ENCODE measurements around the gene AFAP1L1.

Gene AFAP1L1

DNA sequence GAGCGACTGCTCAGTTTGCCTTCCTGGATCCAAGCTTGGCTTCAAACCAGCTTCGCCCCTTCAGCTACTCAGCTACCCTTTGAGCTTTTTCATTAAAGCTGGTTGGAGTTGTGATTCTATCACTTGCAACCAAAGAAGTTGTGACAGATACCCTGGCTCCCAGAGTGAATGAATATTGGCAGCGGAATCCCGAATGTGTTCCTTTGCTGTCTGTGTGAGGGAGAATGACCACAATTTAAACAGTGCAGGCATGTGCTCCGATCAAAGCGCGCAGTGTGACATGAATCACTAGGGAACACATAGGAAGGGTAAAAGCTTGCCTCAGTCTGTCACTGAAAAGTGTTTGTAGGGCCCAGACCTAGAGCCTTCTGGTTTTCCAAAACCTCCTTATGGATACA is 6.6 kb upstream of the AFAP1L1 start:
- Histone ChIP-seq H2BK12ac (ENCODE audit: low read length) (no peak overlapping the region), H4K8ac (ENCODE audit: low read depth, low read length) (no peak overlapping the region), H3K27me3 (ENCODE audit: control insufficient read depth in 3 of 3, insufficient read depth in 3 of 3, low read depth in 1 of 3, low read length in 3 of 3) (peaks cover 0 to 23% (median 5%) of the 10 kb centered on the region in 3 experiments), H3K23ac (ENCODE audit: low read depth, low read length, poor library complexity) (no peak overlapping the region), H3K4me2 (ENCODE audit: insufficient read depth, low read length, poor library complexity, severe bottlenecking) (no peak overlapping the region), H4K91ac (ENCODE audit: low read depth, low read length, poor library complexity) (no peak overlapping the region), H3K9ac (ENCODE audit: low read depth, low read length, poor library complexity) (no peak overlapping the region), H2AFZ (ENCODE audit: low read length) (no peak overlapping the region), H2BK15ac (ENCODE audit: low read length) (no peak overlapping the region), H3K36me3 (replicated peaks in 1 of 2; ENCODE audit: control insufficient read depth in 2 of 2, insufficient read depth in 2 of 2, low read length in 2 of 2) (no peaks in the 10 kb centered on the region), H3K79me1 (ENCODE audit: low read depth, low read length) (no peaks in the 10 kb centered on the region), H3K14ac (ENCODE audit: low read length) (no peak overlapping the region), H2BK120ac (ENCODE audit: low read depth, low read length) (no peak overlapping the region), H2AK5ac (ENCODE audit: low read depth, low read length) (no peak overlapping the region), H2BK5ac (ENCODE audit: low read length) (no peak overlapping the region), H3K27ac (replicated peaks; ENCODE audit: low read length) (no peak overlapping the region), H3K18ac (ENCODE audit: low read length) (no peak overlapping the region), H3K4me1 (ENCODE audit: control insufficient read depth in 2 of 2, insufficient read depth in 1 of 2, low read depth in 1 of 2, low read length in 2 of 2) (no peaks in the 10 kb centered on the region), H3K9me3 (replicated peaks in 1 of 2; ENCODE audit: control insufficient read depth in 2 of 2, insufficient read depth in 1 of 2, low read depth in 1 of 2, low read length in 2 of 2) (peaks cover 2 to 5% of the 10 kb centered on the region in 2 donors), H3K4ac (ENCODE audit: low read length) (no peak overlapping the region), H3K4me3 (ENCODE audit: low read length in 2 of 2) (no peak overlapping the region)
- DNase-seq (ENCODE audit: low spot score) = no peak
- WGBS, 2 donors (ENCODE audit: extremely low coverage in 2 of 2, insufficient read length in 2 of 2, insufficient replicate concordance in 1 of 2) = no CpG with 5 or more reads among the region's 7 CpGs

DNA sequence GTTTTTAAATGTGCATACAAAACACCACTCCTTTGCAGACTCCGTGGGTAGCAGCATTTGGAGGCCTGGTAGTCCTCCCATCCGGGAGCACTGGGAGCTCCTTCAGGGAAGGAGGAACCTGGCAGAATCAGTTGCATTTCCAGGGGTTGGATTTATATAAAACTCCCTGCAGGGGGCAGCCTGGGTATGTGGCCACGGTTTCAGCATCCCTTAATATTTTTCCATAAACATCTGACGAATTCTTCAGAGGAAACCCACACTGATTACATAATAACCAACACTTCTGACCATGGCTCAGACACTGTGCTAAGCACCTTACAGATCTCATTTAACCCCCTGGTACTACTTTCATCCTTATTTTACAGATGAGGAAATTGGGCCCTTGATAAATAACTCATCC is 6.1 kb upstream of the AFAP1L1 start:
- no peak overlapping the region for H3K4me3 ChIP-seq (ENCODE audit: low read length in 2 of 2)
- H3K36me3 ChIP-seq (replicated peaks in 1 of 2; ENCODE audit: control insufficient read depth in 2 of 2, insufficient read depth in 2 of 2, low read length in 2 of 2) = no peaks in the 10 kb centered on the region
- no peak overlapping the region for H3K4ac ChIP-seq (ENCODE audit: low read length)
- H3K4me2 ChIP-seq (ENCODE audit: insufficient read depth, low read length, poor library complexity, severe bottlenecking) = no peak overlapping the region
- WGBS, 2 donors (ENCODE audit: extremely low coverage in 2 of 2, insufficient read length in 2 of 2, insufficient replicate concordance in 1 of 2) = no CpG with 5 or more reads among the region's 4 CpGs
- H4K91ac ChIP-seq (ENCODE audit: low read depth, low read length, poor library complexity) = no peak overlapping the region
- no peak overlapping the region for H2BK15ac ChIP-seq (ENCODE audit: low read length)
- no peak overlapping the region for H4K8ac ChIP-seq (ENCODE audit: low read depth, low read length)
- H3K9ac ChIP-seq (ENCODE audit: low read depth, low read length, poor library complexity) = no peak overlapping the region
- H2AK5ac ChIP-seq (ENCODE audit: low read depth, low read length) = no peak overlapping the region
- H2BK120ac ChIP-seq (ENCODE audit: low read depth, low read length) = no peak overlapping the region
- H3K27ac ChIP-seq (replicated peaks; ENCODE audit: low read length) = no peak overlapping the region
- H2BK5ac ChIP-seq (ENCODE audit: low read length) = no peak overlapping the region
- H3K18ac ChIP-seq (ENCODE audit: low read length) = no peak overlapping the region
- no peak overlapping the region for H2BK12ac ChIP-seq (ENCODE audit: low read length)
- H3K27me3 ChIP-seq (ENCODE audit: control insufficient read depth in 3 of 3, insufficient read depth in 3 of 3, low read depth in 1 of 3, low read length in 3 of 3) = peaks cover 0 to 27% (median 6%) of the 10 kb centered on the region in 3 experiments
- no peak overlapping the region for H2AFZ ChIP-seq (ENCODE audit: low read length)
- no peak overlapping the region for H3K14ac ChIP-seq (ENCODE audit: low read length)
- no peaks in the 10 kb centered on the region for H3K4me1 ChIP-seq (ENCODE audit: control insufficient read depth in 2 of 2, insufficient read depth in 1 of 2, low read depth in 1 of 2, low read length in 2 of 2)
- no peaks in the 10 kb centered on the region for H3K79me1 ChIP-seq (ENCODE audit: low read depth, low read length)
- DNase-seq (ENCODE audit: low spot score) = no peak
- H3K23ac ChIP-seq (ENCODE audit: low read depth, low read length, poor library complexity) = no peak overlapping the region
- peaks cover 2 to 5% of the 10 kb centered on the region in 2 donors for H3K9me3 ChIP-seq (replicated peaks in 1 of 2; ENCODE audit: control insufficient read depth in 2 of 2, insufficient read depth in 1 of 2, low read depth in 1 of 2, low read length in 2 of 2)

DNA sequence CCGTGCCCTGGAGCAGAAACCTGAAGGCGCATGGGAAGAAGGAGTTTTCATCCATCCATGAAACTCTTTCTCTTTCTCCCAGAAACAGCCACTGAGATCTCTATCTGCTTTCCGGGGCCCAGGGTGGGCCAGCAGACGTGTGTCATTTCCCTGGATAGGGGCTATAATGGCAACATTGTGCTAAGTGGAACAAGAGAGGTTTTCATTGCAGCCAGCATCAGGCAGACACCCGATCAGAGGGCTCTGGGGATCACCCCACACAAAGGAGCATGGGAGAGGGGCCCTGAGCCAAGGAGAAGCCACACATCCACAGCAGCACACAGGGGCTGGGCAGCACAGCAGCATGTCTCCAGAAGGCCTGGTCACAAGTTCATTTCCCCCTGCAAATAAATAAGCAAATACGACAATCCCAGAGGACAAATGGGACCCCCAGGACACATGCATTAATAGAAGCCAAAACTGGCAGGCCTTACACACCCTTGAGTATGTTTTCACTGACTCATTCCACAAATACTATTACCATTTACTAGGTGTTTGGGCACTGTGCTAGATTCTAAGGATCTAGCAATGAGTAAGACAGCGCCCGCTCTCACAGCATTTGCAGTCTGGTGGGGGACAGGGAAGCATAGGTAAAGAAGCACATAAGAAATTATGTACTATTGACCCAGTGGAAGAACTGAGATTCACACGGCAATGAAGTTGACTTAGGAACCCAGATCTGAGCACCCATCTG is 4.3 kb upstream of the AFAP1L1 start:
- H2AK5ac ChIP-seq (ENCODE audit: low read depth, low read length) = no peak overlapping the region
- H3K9me3 ChIP-seq (replicated peaks in 1 of 2; ENCODE audit: control insufficient read depth in 2 of 2, insufficient read depth in 1 of 2, low read depth in 1 of 2, low read length in 2 of 2) = peaks cover 2 to 5% of the 10 kb centered on the region in 2 donors
- H3K4ac ChIP-seq (ENCODE audit: low read length) = no peak overlapping the region
- H2AFZ ChIP-seq (ENCODE audit: low read length) = no peak overlapping the region
- no peak overlapping the region for H3K4me2 ChIP-seq (ENCODE audit: insufficient read depth, low read length, poor library complexity, severe bottlenecking)
- peaks cover 6 to 40% (median 22%) of the 10 kb centered on the region in 3 experiments for H3K27me3 ChIP-seq (ENCODE audit: control insufficient read depth in 3 of 3, insufficient read depth in 3 of 3, low read depth in 1 of 3, low read length in 3 of 3)
- no peak overlapping the region for H2BK15ac ChIP-seq (ENCODE audit: low read length)
- no peak overlapping the region for H4K91ac ChIP-seq (ENCODE audit: low read depth, low read length, poor library complexity)
- peaks cover 2 to 3% of the 10 kb centered on the region in 2 donors for H3K4me1 ChIP-seq (ENCODE audit: control insufficient read depth in 2 of 2, insufficient read depth in 1 of 2, low read depth in 1 of 2, low read length in 2 of 2)
- no peak for DNase-seq (ENCODE audit: low spot score)
- WGBS, 2 donors (ENCODE audit: extremely low coverage in 2 of 2, insufficient read length in 2 of 2, insufficient replicate concordance in 1 of 2) = no CpG with 5 or more reads among the region's 9 CpGs
- no peak overlapping the region for H3K14ac ChIP-seq (ENCODE audit: low read length)
- no peak overlapping the region for H3K27ac ChIP-seq (replicated peaks; ENCODE audit: low read length)
- no peak overlapping the region for H3K4me3 ChIP-seq (ENCODE audit: low read length in 2 of 2)
- H3K18ac ChIP-seq (ENCODE audit: low read length) = no peak overlapping the region
- H3K79me1 ChIP-seq (ENCODE audit: low read depth, low read length) = no peaks in the 10 kb centered on the region
- no peak overlapping the region for H2BK12ac ChIP-seq (ENCODE audit: low read length)
- no peak overlapping the region for H3K9ac ChIP-seq (ENCODE audit: low read depth, low read length, poor library complexity)
- H2BK5ac ChIP-seq (ENCODE audit: low read length) = no peak overlapping the region
- H3K23ac ChIP-seq (ENCODE audit: low read depth, low read length, poor library complexity) = no peak overlapping the region
- no peaks in the 10 kb centered on the region for H3K36me3 ChIP-seq (replicated peaks in 1 of 2; ENCODE audit: control insufficient read depth in 2 of 2, insufficient read depth in 2 of 2, low read length in 2 of 2)
- H2BK120ac ChIP-seq (ENCODE audit: low read depth, low read length) = no peak overlapping the region
- H4K8ac ChIP-seq (ENCODE audit: low read depth, low read length) = no peak overlapping the region

DNA sequence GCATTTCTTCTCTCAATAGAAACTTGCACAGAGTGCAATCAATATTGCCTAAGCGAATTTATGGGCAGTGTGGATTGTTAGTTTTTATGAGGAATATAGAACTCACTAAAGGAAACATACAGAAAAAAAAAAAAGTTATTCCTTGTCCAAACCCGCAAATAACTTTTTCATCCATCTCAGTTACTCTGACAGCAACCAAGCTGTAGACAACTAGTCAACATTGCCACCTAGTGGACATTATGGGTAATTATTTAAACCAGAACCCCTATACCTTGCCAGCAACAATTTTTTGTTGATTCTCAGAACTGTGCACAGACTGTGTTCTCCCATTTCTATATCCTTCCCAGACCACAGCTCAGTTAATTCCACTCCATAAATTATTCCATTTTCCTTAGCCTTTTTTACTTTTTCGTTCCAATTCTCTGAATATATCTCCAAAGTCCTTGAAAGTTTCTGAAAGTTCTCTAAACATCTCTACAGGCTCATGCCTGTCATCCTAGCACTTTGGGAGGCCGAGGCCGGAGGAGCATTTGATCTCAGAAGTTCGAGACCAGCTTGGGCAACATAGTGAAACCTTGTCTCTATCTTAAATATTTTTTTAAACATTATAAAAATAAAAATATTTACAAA is 2.6 kb upstream of the AFAP1L1 start:
- H3K4me2 ChIP-seq (ENCODE audit: insufficient read depth, low read length, poor library complexity, severe bottlenecking) = no peak overlapping the region
- H3K9ac ChIP-seq (ENCODE audit: low read depth, low read length, poor library complexity) = no peak overlapping the region
- H3K18ac ChIP-seq (ENCODE audit: low read length) = no peak overlapping the region
- no peak overlapping the region for H3K4me3 ChIP-seq (ENCODE audit: low read length in 2 of 2)
- no peak overlapping the region for H3K23ac ChIP-seq (ENCODE audit: low read depth, low read length, poor library complexity)
- no peak overlapping the region for H4K91ac ChIP-seq (ENCODE audit: low read depth, low read length, poor library complexity)
- H2BK12ac ChIP-seq (ENCODE audit: low read length) = no peak overlapping the region
- H2AK5ac ChIP-seq (ENCODE audit: low read depth, low read length) = no peak overlapping the region
- no peak overlapping the region for H2AFZ ChIP-seq (ENCODE audit: low read length)
- no peak overlapping the region for H3K14ac ChIP-seq (ENCODE audit: low read length)
- no peaks in the 10 kb centered on the region for H3K36me3 ChIP-seq (replicated peaks in 1 of 2; ENCODE audit: control insufficient read depth in 2 of 2, insufficient read depth in 2 of 2, low read length in 2 of 2)
- H3K9me3 ChIP-seq (replicated peaks in 1 of 2; ENCODE audit: control insufficient read depth in 2 of 2, insufficient read depth in 1 of 2, low read depth in 1 of 2, low read length in 2 of 2) = peaks cover 2 to 5% of the 10 kb centered on the region in 2 donors
- H4K8ac ChIP-seq (ENCODE audit: low read depth, low read length) = no peak overlapping the region
- DNase-seq (ENCODE audit: low spot score) = peak; percentile 31
- H2BK15ac ChIP-seq (ENCODE audit: low read length) = no peak overlapping the region
- no peak overlapping the region for H2BK5ac ChIP-seq (ENCODE audit: low read length)
- peaks cover 3% of the 10 kb centered on the region in 2 donors for H3K4me1 ChIP-seq (ENCODE audit: control insufficient read depth in 2 of 2, insufficient read depth in 1 of 2, low read depth in 1 of 2, low read length in 2 of 2)
- H3K4ac ChIP-seq (ENCODE audit: low read length) = no peak overlapping the region
- no peak overlapping the region for H2BK120ac ChIP-seq (ENCODE audit: low read depth, low read length)
- H3K27me3 ChIP-seq (ENCODE audit: control insufficient read depth in 3 of 3, insufficient read depth in 3 of 3, low read depth in 1 of 3, low read length in 3 of 3) = peaks cover 7 to 50% (median 35%) of the 10 kb centered on the region in 3 experiments
- 100% methylated on average over 1 of the region's 6 CpGs; no CpG with 5 or more reads in 1 of the 2 donors for WGBS, 2 donors (ENCODE audit: extremely low coverage in 2 of 2, insufficient read length in 2 of 2, insufficient replicate concordance in 1 of 2)
- no peak overlapping the region for H3K27ac ChIP-seq (replicated peaks; ENCODE audit: low read length)
- no peaks in the 10 kb centered on the region for H3K79me1 ChIP-seq (ENCODE audit: low read depth, low read length)
